ENCODE results near the gene KRTAP2-4. TPM values are rescaled to one million over a fixed set of nuclear protein-coding genes. Genes with fewer than 3 reads are reported as not detected.

The KRTAP2-4 gene
- total RNA-seq (2016; rRNA removed; fragmentation: Illumina TruSeq; extraction: Trizol) (not detected in 2 replicates), polyA plus RNA-seq (2011; rRNA removed) (not detected in 2 replicates), polyA minus RNA-seq (2011; rRNA and poly(A)+ RNA removed; ENCODE audit: low replicate concordance) (not detected in 2 replicates), Bru-seq, nascent RNA (not detected), BruChase-seq, experiment 1, labeled RNA remaining after a 6-hour chase (not detected), BruChase-seq, experiment 2, labeled RNA remaining after a 2-hour chase (not detected)
- total RNA-seq (2016; cell fraction: cytosol; rRNA removed; fragmentation: Illumina TruSeq; extraction: Trizol; ENCODE audit: low read depth) = not detected in 2 replicates
- not detected in 2 replicates for total RNA-seq (2016; cell fraction: insoluble cytoplasmic fraction; rRNA removed; fragmentation: Illumina TruSeq; extraction: Trizol)
- not detected in 2 replicates for total RNA-seq (2016; cell fraction: membrane; rRNA removed; fragmentation: Illumina TruSeq; extraction: Trizol)
- total RNA-seq (2016; cell fraction: nucleus; rRNA removed; fragmentation: Illumina TruSeq; extraction: Trizol) = not detected in 2 replicates
- polyA plus RNA-seq (2011; cell fraction: cytosol; rRNA removed) = not detected in 2 replicates
- polyA plus RNA-seq (2011; cell fraction: nucleus; rRNA removed) = not detected in 2 replicates
- not detected in 2 replicates for polyA plus RNA-seq (2012)
- not detected in 2 replicates for polyA plus RNA-seq (2016; cell fraction: cytosol; fragmentation: Illumina TruSeq; extraction: Trizol; ENCODE audit: low read depth)
- polyA plus RNA-seq (2016; cell fraction: insoluble cytoplasmic fraction; fragmentation: Illumina TruSeq; extraction: Trizol; ENCODE audit: low read depth) = not detected in 2 replicates
- not detected in 2 replicates for polyA plus RNA-seq (2016; cell fraction: membrane; fragmentation: Illumina TruSeq; extraction: Trizol; ENCODE audit: low read depth)
- polyA plus RNA-seq (2016; cell fraction: nucleus; fragmentation: Illumina TruSeq; extraction: Trizol; ENCODE audit: insufficient read depth, low read depth) = not detected in 2 replicates
- polyA minus RNA-seq (2011; cell fraction: cytosol; rRNA and poly(A)+ RNA removed) = 0.88 TPM in 1 of 2 replicates, not detected in the other
- polyA minus RNA-seq (2011; cell fraction: nucleus; rRNA and poly(A)+ RNA removed) = not detected in 2 replicates
- long read RNA-seq, experiment 1 = 0 reads
- long read RNA-seq, experiment 2 = 0 reads

GRCh38 chr17:41065829-41066624 lies at the start of gene KRTAP2-4:
Gene KRTAP2-4 (minus strand): TSS chr17:41065879. CDS start chr17:41065845, 34 bp downstream.
- Histone ChIP-seq H3K79me2 (ENCODE audit: insufficient read depth, low read length) (no peaks in the 10 kb centered on the region), H3K4me3 (replicated peaks in 1 of 3; ENCODE audit: insufficient read depth in 1 of 3, low read depth in 2 of 3, low read length in 3 of 3) (no peak within 1 kb of the TSS), H2AFZ (ENCODE audit: low read length) (no peak within 1 kb of the TSS), H3K27ac (ENCODE audit: extremely low read length, insufficient read depth, low read length) (no peak within 1 kb of the TSS), H3K4me2 (ENCODE audit: low read depth, low read length) (no peak within 1 kb of the TSS), H3K9ac (ENCODE audit: insufficient read depth, low read depth, low read length) (no peak within 1 kb of the TSS), H3K9me3 (ENCODE audit: low read length) (no peaks in the 10 kb centered on the region), H3K36me3 (replicated peaks in 1 of 2; ENCODE audit: control insufficient read depth in 1 of 2, insufficient read depth in 2 of 2, low read length in 2 of 2) (no peaks in the 10 kb centered on the region), H3K4me1 (ENCODE audit: insufficient read depth, low read length) (peaks cover 23% of the 10 kb centered on the region), H3K27me3 (ENCODE audit: control insufficient read depth in 1 of 2, insufficient read depth in 2 of 2, low read length in 2 of 2) (no peaks in the 10 kb centered on the region), H4K20me1 (ENCODE audit: insufficient read depth, low read length) (no peaks in the 10 kb centered on the region)
- CTCF ChIA-PET (ENCODE audit: low intra/inter-chr PET ratio, low total read pairs) = no interaction called here
- BruUV-seq (replicated peaks) = no TSS peak
- 82% methylated on average over 6 of the region's 6 CpGs for WGBS (ENCODE audit: low lambda C conversion rate)
- in situ Hi-C loops (cut with HindIII; ENCODE audit: extremely low pct_ligation_motif_present, low pct_unique_long_range_greater_than_20kb) (no loop called here), intact Hi-C loops (cut with micrococcal nuclease; ENCODE audit: unreplicated experiment) (no loop called here)
- FAIRE-seq (no peak), ATAC-seq (no peak), DNase-seq (ENCODE audit: low spot score) (peak; percentile 28)
- POLR2A ChIA-PET = no interaction called here
- peak in 1 of 2 experiments; percentile 61; a peak in 1 of 4 replicates for TF ChIP-seq ATF4 (CRISPR knock-in tag; IDR thresholded peaks at IDR 0.05)
- TF ChIP-seq CEBPB (IDR thresholded peaks at IDR 0.05; ENCODE audit: borderline replicate concordance, low read depth, low read length) = peak; percentile 60
- TF ChIP-seq ZNF33A (CRISPR knock-in tag; IDR thresholded peaks at IDR 0.05; ENCODE audit: borderline replicate concordance) = no peak
- TF ChIP-seq EZH2 (conservative IDR thresholded peaks at IDR 0.05; ENCODE audit: low read depth, low read length) = no peak
- TF ChIP-seq MAFK (conservative IDR thresholded peaks at IDR 0.05 in 1 of 2, IDR thresholded peaks at IDR 0.05 in 1 of 2; ENCODE audit: low read length in 2 of 2) = peak in 1 of 2 experiments; percentile 5; a peak in 1 of 4 replicates
- TF ChIP-seq CEBPG (CRISPR knock-in tag; IDR thresholded peaks at IDR 0.05) = 0 out of 2 replicates have a peak, but pooled peaks have one; percentile 50
- TF ChIP-seq FOSL2 (CRISPR knock-in tag; IDR thresholded peaks at IDR 0.05) = peak; percentile 53
- 0 out of 2 replicates have a peak, but pooled peaks have one; percentile 26 for TF ChIP-seq ATF3 (CRISPR knock-in tag; IDR thresholded peaks at IDR 0.05)

All from HepG2 (cell line).